ENCODE results near the gene MRPL42.
"Not testable (repeated sequence)": the region's sequence is repeated elsewhere in the genome, so short reads cannot be mapped to it uniquely, and the experiment has no call there.

MRPL42 gene

GRCh38 chr12:93550748-93551611 lies 83.7 kb downstream of the MRPL42 start:
- no peak for DNase-seq

GRCh38 chr12:93552427-93552826 lies 85.1 kb downstream of the MRPL42 start:
- no peak for DNase-seq

DNA sequence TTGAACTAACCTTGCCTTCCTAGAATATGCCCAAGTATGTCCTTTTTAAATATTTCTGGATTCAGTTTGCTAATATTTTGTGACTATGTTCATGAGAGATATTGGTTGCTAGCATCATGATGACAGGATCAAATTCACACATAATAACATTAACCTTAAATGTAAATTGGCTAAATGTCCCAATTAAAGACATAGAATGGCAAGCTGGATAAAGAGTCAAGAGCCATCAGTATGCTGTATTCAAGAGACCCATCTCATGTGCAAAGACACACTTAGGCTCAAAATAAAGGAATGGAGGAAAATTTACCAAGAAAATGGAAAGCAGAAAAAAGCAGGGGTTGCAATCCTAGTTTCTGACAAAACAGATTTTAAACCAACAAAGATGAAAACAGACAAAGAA lies 90.6 kb downstream of the MRPL42 start:
- not testable (repeated sequence) for DNase-seq

DNA sequence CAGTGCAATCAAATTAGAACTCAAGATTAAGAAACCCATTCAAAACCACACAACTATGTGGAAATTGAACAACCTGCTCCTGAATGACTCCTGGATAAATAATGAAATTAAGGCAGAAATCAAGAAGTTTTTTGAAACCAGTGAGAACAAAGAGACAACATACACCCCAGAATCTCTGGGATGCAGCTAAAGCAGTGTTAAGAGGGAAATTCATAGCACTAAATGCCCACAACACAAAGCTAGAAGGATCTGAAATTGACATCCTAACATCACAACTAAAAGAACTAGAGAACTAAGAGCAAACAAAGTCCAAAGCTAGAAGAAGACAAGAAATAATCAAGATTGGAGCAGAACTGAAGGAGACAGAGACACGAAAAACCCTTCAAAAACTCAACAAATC lies 91.4 kb downstream of the MRPL42 start:
- not testable (repeated sequence) for DNase-seq

- DNase-seq = no peak
Measured at GRCh38 chr12:93563807-93564538, 96.7 kb downstream of the MRPL42 start.

- DNase-seq = no peak
Measured at GRCh38 chr12:93565760-93566159, 98.4 kb downstream of the MRPL42 start.
